Activated T-cell treated with anti-CD3 and anti-CD28 coated beads, Interleukin-2, amount 50 U/mL, for 72 hours (primary cell): ENCODE data around the gene LUC7L3. TPM values are rescaled to one million over a fixed set of nuclear protein-coding genes. Genes with fewer than 3 reads are reported as not detected.

Source experiments
- ATAC-seq, 2 donors: fragments of 150-1000 bp; cut with Tn5 transposase; replicated peaks in 1 of 2; 2 replicates each; pipeline ENCODE4 v1.10.0; 2021; ENCODE audit warnings: moderate library complexity in 2 of 2, mild to moderate bottlenecking in 1 of 2
- DNase-seq, 2 donors: peaks; one replicate each; pipeline ENCODE4 v3.0.0; 2021 to 2022; ENCODE audit warnings: mixed read lengths in 1 of 2
- H3K27ac Mint-ChIP-seq: one replicate; pipeline ENCODE4 v1.8.0; 2022; ENCODE audit warnings: mild to moderate bottlenecking, moderate library complexity, mixed read lengths
- H3K27me3 Mint-ChIP-seq: one replicate; pipeline ENCODE4 v1.8.0; 2022; ENCODE audit warnings: low read depth, mixed read lengths
- H3K36me3 Mint-ChIP-seq, 2 donors: one replicate each; pipeline ENCODE4 v1.8.0; 2022; ENCODE audit warnings: mixed read lengths in 2 of 2, mild to moderate bottlenecking in 1 of 2; ENCODE audit not compliant: insufficient read depth in 2 of 2
- H3K4me1 Mint-ChIP-seq: one replicate; pipeline ENCODE4 v1.8.0; 2022; ENCODE audit warnings: low read depth, mixed read lengths
- H3K4me3 Mint-ChIP-seq, 2 donors: one replicate each; pipeline ENCODE4 v1.8.0; 2022; ENCODE audit warnings: mild to moderate bottlenecking in 2 of 2, mixed read lengths in 2 of 2, moderate library complexity in 2 of 2
- H3K9me3 Mint-ChIP-seq, 2 donors: one replicate each; pipeline ENCODE4 v1.8.0; 2022; ENCODE audit warnings: mixed read lengths in 2 of 2
- total RNA-seq, 2 donors: library from RNA; stranded (reverse); gene quantifications; one replicate each; pipeline ENCODE4 v1.2.3, GENCODE V29; 2022

LUC7L3 gene
- total RNA-seq, 2 donors from 2014 or later = 148 to 190 TPM

- peaks cover 24% of the 10 kb centered on the region for H3K4me1 Mint-ChIP-seq
- H3K27me3 Mint-ChIP-seq = peaks cover 11% of the 10 kb centered on the region
- H3K9me3 Mint-ChIP-seq = no peaks in the 10 kb centered on the region
- no peak for DNase-seq
- H3K27ac Mint-ChIP-seq = no peak overlapping the region
- ATAC-seq = no peak
- no peaks in the 10 kb centered on the region for H3K36me3 Mint-ChIP-seq
- H3K4me3 Mint-ChIP-seq = no peak overlapping the region
Observed at GRCh38 chr17:50778988-50779387, 59.6 kb downstream of the LUC7L3 start.

- no peak overlapping the region for H3K27ac Mint-ChIP-seq
- DNase-seq = peak; percentile 38 to 53
Observed at GRCh38 chr17:50779747-50780353, 60.4 kb downstream of the LUC7L3 start.

DNA sequence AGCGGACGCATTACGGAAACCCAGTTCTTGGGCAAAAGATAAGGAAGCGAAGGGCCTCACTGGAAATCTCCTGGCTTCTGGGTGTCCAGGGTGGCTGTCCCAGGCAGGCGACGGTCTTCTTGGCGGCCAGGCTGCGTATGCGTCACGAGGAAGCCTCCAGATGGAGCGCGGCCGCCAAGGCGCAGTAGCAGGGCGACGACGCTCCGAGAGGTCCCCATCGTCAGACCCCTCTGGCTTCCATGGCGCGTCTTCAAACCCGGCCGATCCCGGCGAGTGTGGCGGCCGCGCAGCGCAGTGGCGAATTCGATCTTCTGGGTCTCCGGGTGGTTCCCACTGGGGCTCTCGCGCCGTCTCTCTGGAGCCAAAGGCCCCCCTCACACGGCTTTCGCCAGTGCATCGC is 61.8 kb downstream of the LUC7L3 start:
- no peak overlapping the region for H3K27ac Mint-ChIP-seq
- H3K27me3 Mint-ChIP-seq = peaks cover 11% of the 10 kb centered on the region
- H3K4me3 Mint-ChIP-seq = peak overlapping the region; percentile 53 to 73
- H3K9me3 Mint-ChIP-seq = no peaks in the 10 kb centered on the region
- ATAC-seq (no peak), DNase-seq (no peak)
- no peaks in the 10 kb centered on the region for H3K36me3 Mint-ChIP-seq
- H3K4me1 Mint-ChIP-seq = peaks cover 24% of the 10 kb centered on the region

More at GRCh38 chr17:50779747-50780353, 60.4 kb downstream of the LUC7L3 start:
- peak; percentile 80 to 83 for ATAC-seq
- Mint-ChIP-seq H3K36me3 (no peaks in the 10 kb centered on the region), H3K9me3 (no peaks in the 10 kb centered on the region), H3K4me3 (peak overlapping the region; percentile 32 to 57), H3K27me3 (peaks cover 11% of the 10 kb centered on the region), H3K4me1 (peaks cover 24% of the 10 kb centered on the region)

DNA sequence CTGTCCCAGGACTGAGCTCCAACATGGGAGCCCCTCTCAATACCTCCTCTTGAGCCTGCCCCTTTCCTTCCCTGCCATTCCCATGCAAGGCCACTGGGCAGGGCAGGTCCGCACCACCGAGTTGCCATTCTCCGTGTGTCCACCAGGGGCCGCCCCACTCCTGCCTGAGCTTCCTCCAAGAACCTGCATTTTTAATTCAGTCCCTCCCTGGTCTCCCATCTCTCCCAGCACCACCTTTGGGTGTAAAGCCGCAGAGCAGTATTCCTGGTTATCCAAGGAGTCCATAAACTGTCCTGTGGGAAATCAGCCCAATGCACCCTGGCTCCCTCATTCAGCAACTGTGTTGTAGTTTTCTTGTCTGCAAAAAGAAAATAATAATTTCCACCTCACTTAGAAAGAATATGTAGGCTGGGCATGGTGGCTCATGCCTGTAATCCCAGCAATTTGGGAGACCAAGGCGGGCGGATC is 63.8 kb downstream of the LUC7L3 start:
- Mint-ChIP-seq H3K27me3 (peaks cover 11% of the 10 kb centered on the region), H3K9me3 (no peaks in the 10 kb centered on the region), H3K4me1 (peaks cover 30% of the 10 kb centered on the region), H3K4me3 (no peak overlapping the region), H3K36me3 (no peaks in the 10 kb centered on the region), H3K27ac (no peak overlapping the region)
- ATAC-seq = peak; percentile 76 to 78
- DNase-seq = peak; percentile 78 to 86

- Mint-ChIP-seq H3K27ac (no peak overlapping the region), H3K27me3 (peaks cover 7% of the 10 kb centered on the region), H3K4me1 (peaks cover 30% of the 10 kb centered on the region)
Observed at GRCh38 chr17:50783905-50784304, 64.5 kb downstream of the LUC7L3 start.

DNA sequence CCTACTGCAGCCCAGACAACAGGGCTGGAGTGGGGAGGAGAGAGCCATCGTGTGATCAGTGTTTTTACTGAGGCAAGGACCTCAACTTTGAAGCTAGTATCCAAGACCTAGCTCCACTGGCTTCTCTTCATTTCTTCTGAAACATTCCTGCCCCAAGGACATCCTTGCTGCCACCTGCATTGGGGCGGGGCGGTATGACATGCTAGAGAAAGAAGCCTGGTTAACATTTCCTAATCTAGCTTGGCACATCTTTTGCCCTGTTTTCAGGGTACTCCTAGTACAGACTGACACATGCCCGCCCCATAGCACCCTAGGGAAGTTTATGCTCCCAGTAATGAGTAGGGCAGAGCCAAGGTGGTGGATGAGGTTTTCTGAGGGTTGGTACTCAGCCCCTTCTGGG is 65.7 kb downstream of the LUC7L3 start:
- no peaks in the 10 kb centered on the region for H3K27me3 Mint-ChIP-seq
- H3K36me3 Mint-ChIP-seq = no peaks in the 10 kb centered on the region
- no peak for DNase-seq
- no peak for ATAC-seq
- no peak overlapping the region for H3K27ac Mint-ChIP-seq
- no peaks in the 10 kb centered on the region for H3K9me3 Mint-ChIP-seq
- H3K4me1 Mint-ChIP-seq = peaks cover 20% of the 10 kb centered on the region
- no peak overlapping the region for H3K4me3 Mint-ChIP-seq

More at GRCh38 chr17:50783905-50784304, 64.5 kb downstream of the LUC7L3 start:
- DNase-seq = no peak
- ATAC-seq = no peak
- H3K9me3 Mint-ChIP-seq = no peaks in the 10 kb centered on the region
- no peaks in the 10 kb centered on the region for H3K36me3 Mint-ChIP-seq
- no peak overlapping the region for H3K4me3 Mint-ChIP-seq

DNA sequence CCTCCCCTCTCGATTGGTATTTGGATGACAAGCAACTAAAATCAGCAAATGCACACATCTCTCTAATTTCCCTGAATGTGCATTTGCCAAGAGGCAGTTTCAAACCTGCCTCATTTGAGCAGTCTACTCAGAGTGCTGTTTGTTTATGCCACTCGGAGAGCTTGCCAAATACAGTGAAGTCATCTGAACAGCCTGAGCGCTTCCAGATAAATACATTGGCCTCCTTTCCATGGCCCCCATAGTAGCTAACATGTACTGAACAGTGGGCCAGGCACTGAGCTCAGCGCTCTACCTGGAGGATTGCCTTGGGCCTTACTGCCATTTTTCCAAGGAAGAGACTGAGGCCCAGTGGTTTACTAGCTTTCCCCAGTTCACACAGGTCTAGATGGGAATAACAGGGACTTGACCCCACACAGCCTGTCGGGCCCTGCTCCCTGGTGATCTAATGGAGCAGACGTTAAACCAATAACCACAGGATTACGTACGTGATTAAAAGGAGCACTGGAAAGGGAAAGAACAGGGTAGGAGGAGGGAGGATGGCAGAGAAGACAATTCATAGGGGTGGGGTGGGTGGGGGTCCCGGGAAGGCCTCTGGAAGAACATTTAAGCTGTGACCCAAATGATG is 66.7 kb downstream of the LUC7L3 start:
- no peaks in the 10 kb centered on the region for H3K9me3 Mint-ChIP-seq
- H3K4me1 Mint-ChIP-seq = peaks cover 11% of the 10 kb centered on the region
- no peaks in the 10 kb centered on the region for H3K36me3 Mint-ChIP-seq
- no peaks in the 10 kb centered on the region for H3K27me3 Mint-ChIP-seq
- H3K4me3 Mint-ChIP-seq = no peak overlapping the region
- ATAC-seq = no peak
- H3K27ac Mint-ChIP-seq = no peak overlapping the region
- no peak for DNase-seq

DNA sequence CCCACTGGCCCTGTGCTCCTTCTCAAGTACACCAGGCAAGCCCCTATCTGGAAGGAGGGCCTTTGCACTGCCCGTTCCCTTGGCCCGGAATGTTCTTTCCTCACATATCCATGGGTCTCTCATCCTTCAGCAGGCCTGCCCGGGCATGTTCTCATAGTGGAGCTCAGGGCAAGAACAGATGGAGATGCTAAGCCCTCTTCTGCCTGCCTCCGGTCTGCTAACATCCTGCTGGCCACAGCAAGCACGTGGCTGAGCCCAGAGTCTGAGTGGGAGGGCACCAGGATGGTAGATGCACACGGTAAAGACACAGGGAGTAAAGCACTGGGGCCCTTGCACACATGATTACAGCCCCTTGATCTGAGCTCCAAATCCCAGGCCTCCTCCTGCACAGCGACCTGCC is 67.7 kb downstream of the LUC7L3 start:
- ATAC-seq = no peak
- Mint-ChIP-seq H3K27ac (no peak overlapping the region), H3K9me3 (no peaks in the 10 kb centered on the region), H3K27me3 (no peaks in the 10 kb centered on the region), H3K4me1 (peaks cover 5% of the 10 kb centered on the region), H3K36me3 (no peaks in the 10 kb centered on the region), H3K4me3 (no peak overlapping the region)
- no peak for DNase-seq

DNA sequence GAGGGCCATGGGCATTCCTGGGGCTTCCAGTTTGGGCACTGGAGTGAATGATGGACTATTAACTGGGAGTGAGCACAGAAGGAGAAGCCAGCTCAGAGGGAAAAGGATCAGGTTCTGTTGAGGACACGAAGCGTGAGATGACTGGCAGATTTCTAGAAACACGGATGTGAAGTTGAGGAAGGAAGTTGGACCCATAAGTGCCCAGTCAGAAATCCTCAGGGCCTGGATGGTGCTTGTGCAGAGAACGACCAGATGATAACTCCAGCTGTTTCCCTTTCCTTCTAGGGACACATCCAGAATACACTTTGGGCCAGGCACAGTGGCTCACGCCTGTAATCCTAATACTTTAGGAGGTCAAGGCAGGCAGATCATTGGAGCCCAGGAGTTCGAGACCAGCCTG is 71.2 kb downstream of the LUC7L3 start:
- H3K36me3 Mint-ChIP-seq = no peaks in the 10 kb centered on the region
- no peak overlapping the region for H3K4me3 Mint-ChIP-seq
- H3K27me3 Mint-ChIP-seq = no peaks in the 10 kb centered on the region
- DNase-seq (no peak), ATAC-seq (no peak)
- no peak overlapping the region for H3K27ac Mint-ChIP-seq
- no peaks in the 10 kb centered on the region for H3K9me3 Mint-ChIP-seq
- H3K4me1 Mint-ChIP-seq = peaks cover 10% of the 10 kb centered on the region

GRCh38 chr17:50792132-50792531 is 72.7 kb downstream of the LUC7L3 start:
- peaks cover 10% of the 10 kb centered on the region for H3K4me1 Mint-ChIP-seq
- H3K4me3 Mint-ChIP-seq = no peak overlapping the region
- DNase-seq (no peak), ATAC-seq (no peak)
- no peaks in the 10 kb centered on the region for H3K9me3 Mint-ChIP-seq
- H3K36me3 Mint-ChIP-seq = no peaks in the 10 kb centered on the region
- no peaks in the 10 kb centered on the region for H3K27me3 Mint-ChIP-seq
- H3K27ac Mint-ChIP-seq = no peak overlapping the region

- H3K4me3 Mint-ChIP-seq = no peak overlapping the region
- H3K27me3 Mint-ChIP-seq = no peaks in the 10 kb centered on the region
- H3K9me3 Mint-ChIP-seq = no peaks in the 10 kb centered on the region
- H3K4me1 Mint-ChIP-seq = peaks cover 7% of the 10 kb centered on the region
- DNase-seq (no peak), ATAC-seq (no peak)
- no peak overlapping the region for H3K27ac Mint-ChIP-seq
- H3K36me3 Mint-ChIP-seq = no peaks in the 10 kb centered on the region
Observed at GRCh38 chr17:50793007-50793406, 73.6 kb downstream of the LUC7L3 start.

GRCh38 chr17:50794361-50794760 is 75.0 kb downstream of the LUC7L3 start:
- Mint-ChIP-seq H3K36me3 (no peaks in the 10 kb centered on the region), H3K9me3 (no peaks in the 10 kb centered on the region), H3K27ac (no peak overlapping the region), H3K4me3 (no peak overlapping the region), H3K27me3 (no peaks in the 10 kb centered on the region), H3K4me1 (peaks cover 5% of the 10 kb centered on the region)
- ATAC-seq (no peak), DNase-seq (no peak)

DNA sequence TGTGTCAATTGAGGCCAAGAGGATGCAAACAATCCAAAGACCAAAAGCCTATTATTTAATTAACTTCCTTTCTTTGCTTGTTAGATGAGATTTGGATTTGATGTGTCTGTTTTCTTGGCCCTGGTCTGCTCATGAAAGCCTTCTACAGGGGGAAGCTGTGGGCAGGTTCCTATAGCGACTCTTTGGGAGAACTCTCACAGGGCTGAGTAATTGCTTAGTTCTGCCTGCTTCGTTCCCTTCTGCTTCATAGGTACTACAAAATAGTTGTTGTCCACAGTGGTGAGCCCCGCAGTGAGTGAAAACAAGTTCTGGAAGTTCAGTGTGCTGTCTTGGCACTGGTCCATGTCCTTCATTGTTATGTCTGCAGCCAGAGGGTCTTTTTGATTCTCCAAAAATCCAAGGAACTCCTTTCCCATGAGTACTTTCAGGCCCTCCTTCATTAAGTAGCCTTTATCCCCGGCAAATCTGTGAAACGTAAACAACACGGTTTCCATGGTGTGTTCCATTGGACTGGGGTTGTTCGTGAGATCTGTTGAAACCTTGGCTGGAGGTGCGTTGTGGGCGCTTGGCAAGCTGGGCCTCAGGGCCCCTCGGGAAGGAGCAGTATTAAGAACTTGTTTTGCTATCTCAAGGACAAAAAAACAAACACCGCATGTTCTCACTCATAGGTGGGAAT is 77.9 kb downstream of the LUC7L3 start:
- Mint-ChIP-seq H3K4me3 (no peak overlapping the region), H3K27me3 (no peaks in the 10 kb centered on the region), H3K9me3 (no peaks in the 10 kb centered on the region), H3K4me1 (peaks cover 5% of the 10 kb centered on the region), H3K36me3 (no peaks in the 10 kb centered on the region), H3K27ac (no peak overlapping the region)
- DNase-seq (no peak), ATAC-seq (no peak)
